ENCODE results near the gene HCCS. TPM values are rescaled to one million over a fixed set of nuclear protein-coding genes. Genes with fewer than 3 reads are reported as not detected.

HCCS gene
- total RNA-seq, 6 experiments from 2014 or later = 8.5 to 13.1 (median 10.3) TPM

- DNase-seq = no peak
- no peak overlapping the region for H3K27ac ChIP-seq
- no peaks in the 10 kb centered on the region for H3K27me3 ChIP-seq
- no peak overlapping the region for H3K4me3 ChIP-seq
- ATAC-seq = peak in 3 of 4 donors; percentile 16 to 72 (median 29)
- intact Hi-C loops (cut with DNase I) = no loop called here
- peaks cover 0 to 9% (median 0%) of the 10 kb centered on the region in 4 donors for H3K36me3 ChIP-seq
- TF ChIP-seq POLR2A (IDR thresholded peaks at IDR 0.05) (no peak), CTCF (IDR thresholded peaks at IDR 0.05) (no peak)
- WGBS (ENCODE audit: insufficient coverage, low coverage, low lambda C conversion rate, missing lambda C conversion rate) = 31% methylated on average over 4 of the region's 5 CpGs
- H3K9me3 ChIP-seq = no peaks in the 10 kb centered on the region
- no peaks in the 10 kb centered on the region for H3K4me1 ChIP-seq
These were observed 13.9 kb downstream of the HCCS start for GRCh38 chrX:11125060-11125459.

GRCh38 chrX:11129534-11130105 lies 18.5 kb downstream of the HCCS start:
- Histone ChIP-seq H3K27me3 (no peaks in the 10 kb centered on the region), H3K36me3 (no peaks in the 10 kb centered on the region), H3K9me3 (no peaks in the 10 kb centered on the region), H3K4me1 (no peaks in the 10 kb centered on the region), H3K4me3 (no peak overlapping the region), H3K27ac (no peak overlapping the region)
- DNase-seq (no peak), ATAC-seq (no peak)
- TF ChIP-seq POLR2A (IDR thresholded peaks at IDR 0.05) (no peak), CTCF (IDR thresholded peaks at IDR 0.05) (no peak)
- intact Hi-C loops (cut with DNase I) = loop anchor here (10.0 kb wide), 1 partner anchor 945 kb away; no protein-coding TSS in a partner anchor
- WGBS (ENCODE audit: insufficient coverage, low coverage, low lambda C conversion rate, missing lambda C conversion rate) = 38% methylated on average over 5 of the region's 5 CpGs

- H3K27ac ChIP-seq = no peak overlapping the region
- H3K9me3 ChIP-seq = no peaks in the 10 kb centered on the region
- intact Hi-C loops (cut with DNase I) = loop anchor here (10.0 kb wide), 1 partner anchor 945 kb away; no protein-coding TSS in a partner anchor
- H3K4me1 ChIP-seq = no peaks in the 10 kb centered on the region
- TF ChIP-seq CTCF (IDR thresholded peaks at IDR 0.05) = no peak
- TF ChIP-seq POLR2A (IDR thresholded peaks at IDR 0.05) = no peak
- no peak overlapping the region for H3K4me3 ChIP-seq
- DNase-seq (no peak), ATAC-seq (no peak)
- 75% methylated on average over 3 of the region's 3 CpGs for WGBS (ENCODE audit: insufficient coverage, low coverage, low lambda C conversion rate, missing lambda C conversion rate)
- H3K27me3 ChIP-seq = no peaks in the 10 kb centered on the region
- H3K36me3 ChIP-seq = no peaks in the 10 kb centered on the region
These were observed 19.0 kb downstream of the HCCS start for GRCh38 chrX:11130136-11130535.

GRCh38 chrX:11131146-11131545 lies 20.0 kb downstream of the HCCS start:
- Histone ChIP-seq H3K27me3 (no peaks in the 10 kb centered on the region), H3K27ac (no peak overlapping the region), H3K36me3 (no peaks in the 10 kb centered on the region), H3K4me1 (no peaks in the 10 kb centered on the region), H3K4me3 (no peak overlapping the region), H3K9me3 (no peaks in the 10 kb centered on the region)
- no peak for TF ChIP-seq POLR2A (IDR thresholded peaks at IDR 0.05)
- no peak for TF ChIP-seq CTCF (IDR thresholded peaks at IDR 0.05)
- no peak for DNase-seq
- no peak for ATAC-seq
- intact Hi-C loops (cut with DNase I) = loop anchor here (10.0 kb wide), 1 partner anchor 946 kb away; no protein-coding TSS in a partner anchor

Data from right lobe of liver (tissue), 6 donors.